Prostate gland (tissue), 2 donors: ENCODE measurements around the gene OTOF.

Source experiments
- POLR2A ChIP-seq: fragments of 450-650 bp; IDR thresholded peaks from one replicate; pipeline ENCODE4 v1.6.1; 2016; ENCODE audit warnings: antibody characterized with exemption, mild to moderate bottlenecking
- TF ChIP-seq, protein P1 (sequence below), 4 experiments: fragments of 200-600 bp in 2 of 4; fragments of 450-650 bp in 2 of 4; sonication (generic) in 2 of 4; IDR thresholded peaks; 1 replicate in 3 of 4; 2 replicates in 1 of 4; pipeline ENCODE4 v1.5.1; 2016 to 2019; ENCODE audit warnings: antibody characterized with exemption in 4 of 4, mild to moderate bottlenecking in 2 of 4, moderate library complexity in 2 of 4

DNA sequence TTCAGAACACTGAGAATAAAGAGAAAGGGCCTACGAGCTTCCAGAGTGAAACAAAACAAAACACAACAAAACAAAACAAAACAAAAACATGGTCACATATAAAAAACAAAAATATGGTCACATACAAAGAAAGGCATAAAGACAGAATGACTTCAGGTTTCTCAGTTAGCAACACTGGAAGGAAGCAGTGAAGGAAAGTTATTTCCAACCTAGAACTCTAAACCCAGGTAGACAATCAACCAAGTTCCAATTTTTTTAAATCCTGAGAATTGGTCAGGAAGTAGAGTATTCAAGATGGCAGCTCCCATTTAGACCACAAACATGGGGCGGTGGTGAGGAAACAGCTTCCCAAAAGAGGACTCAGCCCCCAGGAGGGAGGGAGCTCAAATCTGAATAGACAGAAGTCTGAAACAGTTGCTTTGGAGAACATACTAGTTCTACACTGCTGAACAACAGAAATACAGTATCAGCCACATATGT is 67.1 kb downstream of the OTOF start:
- TF ChIP-seq, protein P1, sequence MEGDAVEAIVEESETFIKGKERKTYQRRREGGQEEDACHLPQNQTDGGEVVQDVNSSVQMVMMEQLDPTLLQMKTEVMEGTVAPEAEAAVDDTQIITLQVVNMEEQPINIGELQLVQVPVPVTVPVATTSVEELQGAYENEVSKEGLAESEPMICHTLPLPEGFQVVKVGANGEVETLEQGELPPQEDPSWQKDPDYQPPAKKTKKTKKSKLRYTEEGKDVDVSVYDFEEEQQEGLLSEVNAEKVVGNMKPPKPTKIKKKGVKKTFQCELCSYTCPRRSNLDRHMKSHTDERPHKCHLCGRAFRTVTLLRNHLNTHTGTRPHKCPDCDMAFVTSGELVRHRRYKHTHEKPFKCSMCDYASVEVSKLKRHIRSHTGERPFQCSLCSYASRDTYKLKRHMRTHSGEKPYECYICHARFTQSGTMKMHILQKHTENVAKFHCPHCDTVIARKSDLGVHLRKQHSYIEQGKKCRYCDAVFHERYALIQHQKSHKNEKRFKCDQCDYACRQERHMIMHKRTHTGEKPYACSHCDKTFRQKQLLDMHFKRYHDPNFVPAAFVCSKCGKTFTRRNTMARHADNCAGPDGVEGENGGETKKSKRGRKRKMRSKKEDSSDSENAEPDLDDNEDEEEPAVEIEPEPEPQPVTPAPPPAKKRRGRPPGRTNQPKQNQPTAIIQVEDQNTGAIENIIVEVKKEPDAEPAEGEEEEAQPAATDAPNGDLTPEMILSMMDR (IDR thresholded peaks at IDR 0.05), result no peak
- TF ChIP-seq POLR2A, result no peak
